ENCODE data around the gene OR6C2.
"Not testable (repeated sequence)": the region's sequence is repeated elsewhere in the genome, so short reads cannot be mapped to it uniquely, and the experiment has no call there.

DNA sequence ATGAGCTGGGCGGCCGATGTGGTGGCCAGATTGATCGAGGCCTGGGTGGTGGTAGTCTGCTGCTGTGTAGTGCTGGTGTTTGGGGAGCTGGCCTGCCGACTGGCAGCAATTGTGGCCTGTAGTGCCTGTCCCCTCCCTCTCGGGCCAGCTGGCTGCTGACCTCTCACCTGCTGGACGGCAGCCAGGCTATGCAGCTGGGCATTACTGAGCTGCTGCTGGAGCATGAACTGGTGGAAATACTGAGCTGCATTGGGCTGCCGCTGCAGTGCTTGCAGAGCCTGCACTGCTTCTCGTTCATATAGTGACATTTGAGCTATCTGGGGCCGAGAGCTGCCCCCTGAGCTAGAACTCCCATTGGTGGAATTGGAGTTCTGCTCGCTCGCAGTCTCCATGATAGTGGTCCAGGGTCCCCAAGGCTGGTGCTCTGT lies 29.5 kb upstream of the OR6C2 start:
- TF ChIP-seq POLR2A (IDR thresholded peaks at IDR 0.05): not testable (repeated sequence)
- TF ChIP-seq, protein P1, sequence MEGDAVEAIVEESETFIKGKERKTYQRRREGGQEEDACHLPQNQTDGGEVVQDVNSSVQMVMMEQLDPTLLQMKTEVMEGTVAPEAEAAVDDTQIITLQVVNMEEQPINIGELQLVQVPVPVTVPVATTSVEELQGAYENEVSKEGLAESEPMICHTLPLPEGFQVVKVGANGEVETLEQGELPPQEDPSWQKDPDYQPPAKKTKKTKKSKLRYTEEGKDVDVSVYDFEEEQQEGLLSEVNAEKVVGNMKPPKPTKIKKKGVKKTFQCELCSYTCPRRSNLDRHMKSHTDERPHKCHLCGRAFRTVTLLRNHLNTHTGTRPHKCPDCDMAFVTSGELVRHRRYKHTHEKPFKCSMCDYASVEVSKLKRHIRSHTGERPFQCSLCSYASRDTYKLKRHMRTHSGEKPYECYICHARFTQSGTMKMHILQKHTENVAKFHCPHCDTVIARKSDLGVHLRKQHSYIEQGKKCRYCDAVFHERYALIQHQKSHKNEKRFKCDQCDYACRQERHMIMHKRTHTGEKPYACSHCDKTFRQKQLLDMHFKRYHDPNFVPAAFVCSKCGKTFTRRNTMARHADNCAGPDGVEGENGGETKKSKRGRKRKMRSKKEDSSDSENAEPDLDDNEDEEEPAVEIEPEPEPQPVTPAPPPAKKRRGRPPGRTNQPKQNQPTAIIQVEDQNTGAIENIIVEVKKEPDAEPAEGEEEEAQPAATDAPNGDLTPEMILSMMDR (IDR thresholded peaks at IDR 0.05 in 4 of 5, conservative IDR thresholded peaks at IDR 0.05 in 1 of 5): not testable (repeated sequence)

All from gastrocnemius medialis (tissue), 4 donors.